Ishikawa (cell line): ENCODE results near the gene SERPINB10.

Source experiments
- EP300 ChIP-seq: IDR thresholded peaks from 2 replicates; pipeline ENCODE4 v1.6.1; 2012; ENCODE audit warnings: borderline replicate concordance
- FOXM1 ChIP-seq: IDR thresholded peaks from 2 replicates; pipeline ENCODE4 v1.6.1; 2012; ENCODE audit warnings: low read depth, borderline replicate concordance
- MAX ChIP-seq: IDR thresholded peaks from 2 replicates; pipeline ENCODE4 v1.6.1; 2012
- NFIC ChIP-seq: IDR thresholded peaks from 2 replicates; pipeline ENCODE4 v1.6.1; 2012
- TF ChIP-seq, protein P1 (sequence below): IDR thresholded peaks from 2 replicates; pipeline ENCODE4 v1.6.1; 2012; ENCODE audit warnings: low read depth, mild to moderate bottlenecking

DNA sequence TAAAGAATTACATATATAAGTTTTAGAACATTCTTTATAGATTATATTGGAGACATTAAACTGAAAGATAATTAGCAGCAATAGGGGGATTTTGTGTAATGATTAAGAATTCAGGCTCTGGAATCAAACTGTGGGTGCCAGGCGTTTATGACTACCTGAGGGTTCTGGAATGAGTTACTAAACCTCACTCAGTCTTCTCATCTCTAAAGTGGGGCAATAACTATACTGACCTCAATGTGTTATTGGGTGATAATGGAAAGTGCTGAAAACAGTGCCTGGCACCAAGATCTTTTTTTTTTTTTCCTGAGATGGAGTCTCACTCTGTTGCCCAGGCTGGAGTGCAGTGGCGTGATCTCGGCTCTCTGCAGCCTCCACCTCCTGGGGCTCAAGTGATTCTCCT is 69.3 kb downstream of the SERPINB10 start:
- TF ChIP-seq FOXM1, result no peak
- TF ChIP-seq EP300, result no peak
- no peak for TF ChIP-seq MAX
- no peak for TF ChIP-seq NFIC
- TF ChIP-seq, protein P1, sequence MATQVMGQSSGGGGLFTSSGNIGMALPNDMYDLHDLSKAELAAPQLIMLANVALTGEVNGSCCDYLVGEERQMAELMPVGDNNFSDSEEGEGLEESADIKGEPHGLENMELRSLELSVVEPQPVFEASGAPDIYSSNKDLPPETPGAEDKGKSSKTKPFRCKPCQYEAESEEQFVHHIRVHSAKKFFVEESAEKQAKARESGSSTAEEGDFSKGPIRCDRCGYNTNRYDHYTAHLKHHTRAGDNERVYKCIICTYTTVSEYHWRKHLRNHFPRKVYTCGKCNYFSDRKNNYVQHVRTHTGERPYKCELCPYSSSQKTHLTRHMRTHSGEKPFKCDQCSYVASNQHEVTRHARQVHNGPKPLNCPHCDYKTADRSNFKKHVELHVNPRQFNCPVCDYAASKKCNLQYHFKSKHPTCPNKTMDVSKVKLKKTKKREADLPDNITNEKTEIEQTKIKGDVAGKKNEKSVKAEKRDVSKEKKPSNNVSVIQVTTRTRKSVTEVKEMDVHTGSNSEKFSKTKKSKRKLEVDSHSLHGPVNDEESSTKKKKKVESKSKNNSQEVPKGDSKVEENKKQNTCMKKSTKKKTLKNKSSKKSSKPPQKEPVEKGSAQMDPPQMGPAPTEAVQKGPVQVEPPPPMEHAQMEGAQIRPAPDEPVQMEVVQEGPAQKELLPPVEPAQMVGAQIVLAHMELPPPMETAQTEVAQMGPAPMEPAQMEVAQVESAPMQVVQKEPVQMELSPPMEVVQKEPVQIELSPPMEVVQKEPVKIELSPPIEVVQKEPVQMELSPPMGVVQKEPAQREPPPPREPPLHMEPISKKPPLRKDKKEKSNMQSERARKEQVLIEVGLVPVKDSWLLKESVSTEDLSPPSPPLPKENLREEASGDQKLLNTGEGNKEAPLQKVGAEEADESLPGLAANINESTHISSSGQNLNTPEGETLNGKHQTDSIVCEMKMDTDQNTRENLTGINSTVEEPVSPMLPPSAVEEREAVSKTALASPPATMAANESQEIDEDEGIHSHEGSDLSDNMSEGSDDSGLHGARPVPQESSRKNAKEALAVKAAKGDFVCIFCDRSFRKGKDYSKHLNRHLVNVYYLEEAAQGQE, result no peak
